Smooth muscle cell (in vitro differentiated cells): ENCODE results near the gene EXOC3. TPM values are rescaled to one million over a fixed set of nuclear protein-coding genes. Genes with fewer than 3 reads are reported as not detected.

Experiments
- DNase-seq: peaks from one replicate; lab custom pipeline; 2025; ENCODE audit not compliant: unreplicated experiment; lab: John Stamatoyannopoulos, UW
- H2AFZ ChIP-seq: fragments of 200-600 bp; sonication (generic); 2 replicates; pipeline ENCODE4 v1.6.0; 2016; ENCODE audit warnings: antibody characterized with exemption, low read depth, mild to moderate bottlenecking
- H3F3A ChIP-seq: fragments of 200-600 bp; sonication (generic); 2 replicates; pipeline ENCODE4 v1.6.0; 2017; ENCODE audit warnings: antibody characterized with exemption, low read depth
- H3K27ac ChIP-seq: fragments of 200-600 bp; sonication (generic); 2 replicates; pipeline ENCODE4 v1.5.1; 2016; ENCODE audit warnings: low read depth, mild to moderate bottlenecking
- H3K27me3 ChIP-seq: fragments of 200-600 bp; sonication (generic); 2 replicates; pipeline ENCODE4 v1.6.1; 2016; ENCODE audit warnings: low read depth, mild to moderate bottlenecking
- H3K36me3 ChIP-seq: fragments of 200-600 bp; sonication (generic); 2 replicates; pipeline ENCODE4 v1.5.1; 2016; ENCODE audit warnings: low read depth
- H3K4me1 ChIP-seq: fragments of 200-600 bp; sonication (generic); 2 replicates; pipeline ENCODE4 v1.5.1; 2016; ENCODE audit warnings: low read depth
- H3K4me2 ChIP-seq: fragments of 200-600 bp; sonication (generic); 2 replicates; pipeline ENCODE4 v1.6.0; 2016; ENCODE audit warnings: mild to moderate bottlenecking
- H3K4me3 ChIP-seq: fragments of 200-600 bp; sonication (generic); 2 replicates; pipeline ENCODE4 v1.5.1; 2016; ENCODE audit warnings: mild to moderate bottlenecking
- H3K79me2 ChIP-seq: fragments of 200-600 bp; sonication (generic); 2 replicates; pipeline ENCODE4 v1.6.0; 2016; ENCODE audit warnings: low read depth, mild to moderate bottlenecking
- H3K9ac ChIP-seq: fragments of 200-600 bp; sonication (generic); 2 replicates; pipeline ENCODE4 v1.6.0; 2016; ENCODE audit warnings: low read depth
- H3K9me3 ChIP-seq: fragments of 200-600 bp; sonication (generic); replicated peaks from 2 replicates; pipeline ENCODE4 v1.5.1; 2016; ENCODE audit warnings: low read depth
- H4K20me1 ChIP-seq: fragments of 200-600 bp; sonication (generic); 2 replicates; pipeline ENCODE4 v1.6.0; 2016; ENCODE audit warnings: low read depth
- WGBS: methylation state at CpG from one replicate; pipeline ENCODE4 v1.1.7; 2016; ENCODE audit warnings: low lambda C conversion rate; 5-methylcytosine and 5-hydroxymethylcytosine counted together
- polyA plus RNA-seq: library from polyadenylated mRNA; unstranded; fragments of >200 nt; fragmentation: Nextera tagmentation; extraction: Ambion mirVana; gene quantifications from 2 replicates; pipeline ENCODE4 v1.2.1, GENCODE V29; 2016
- total RNA-seq: library from RNA; depleted of rRNA; stranded (reverse); fragments of >200 nt; gene quantifications from 2 replicates; pipeline ENCODE4 v1.2.3, GENCODE V29; 2014
- TF ChIP-seq, protein P1 (sequence below): fragments of 200-600 bp; sonication (generic); IDR thresholded peaks from 2 replicates; pipeline ENCODE4 v1.5.1; 2017; ENCODE audit warnings: borderline replicate concordance, mild to moderate bottlenecking, antibody characterized with exemption; ENCODE audit not compliant: insufficient read depth, poor library complexity, severe bottlenecking

The EXOC3 gene
- total and polyA plus RNA-seq, 2 experiments from 2014 or later: 23.6 to 30.5 TPM

DNA sequence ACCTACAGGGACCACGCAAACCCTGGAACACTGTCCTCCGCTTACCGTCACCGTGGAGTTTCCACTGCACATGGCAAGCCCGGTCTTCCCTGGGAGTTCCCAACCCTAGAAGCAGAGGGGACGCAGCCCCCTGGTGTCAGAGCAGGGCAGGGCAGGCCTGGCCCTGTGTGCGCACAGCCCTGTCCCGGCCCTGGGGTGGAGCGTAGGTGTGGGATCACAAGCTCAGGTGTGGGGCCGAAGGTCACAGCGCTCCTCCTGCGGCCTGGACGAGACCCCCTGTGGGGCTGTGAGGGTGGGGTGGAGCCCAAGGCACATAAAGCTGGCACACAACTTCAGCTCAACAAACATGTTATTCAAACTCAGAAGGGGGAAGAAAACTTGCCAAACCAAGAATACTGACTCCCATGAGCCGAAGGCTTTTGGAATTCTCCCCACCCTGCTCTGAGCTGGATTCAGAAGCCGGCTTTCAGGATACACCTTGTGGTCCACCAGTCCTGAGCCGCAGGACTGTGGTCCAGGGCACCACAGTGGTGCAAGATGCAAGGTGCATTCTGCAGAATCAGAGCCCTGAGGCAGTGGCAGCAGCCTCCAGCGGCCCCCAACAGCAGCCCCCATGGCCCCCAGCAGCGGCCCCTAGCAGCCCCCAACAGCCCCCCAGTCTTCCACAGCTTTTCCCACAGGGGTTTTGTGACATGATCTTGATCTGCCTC lies 11.8 kb upstream of the EXOC3 start:
- no peaks in the 10 kb centered on the region for H3K36me3 ChIP-seq
- no peaks in the 10 kb centered on the region for H4K20me1 ChIP-seq

DNA sequence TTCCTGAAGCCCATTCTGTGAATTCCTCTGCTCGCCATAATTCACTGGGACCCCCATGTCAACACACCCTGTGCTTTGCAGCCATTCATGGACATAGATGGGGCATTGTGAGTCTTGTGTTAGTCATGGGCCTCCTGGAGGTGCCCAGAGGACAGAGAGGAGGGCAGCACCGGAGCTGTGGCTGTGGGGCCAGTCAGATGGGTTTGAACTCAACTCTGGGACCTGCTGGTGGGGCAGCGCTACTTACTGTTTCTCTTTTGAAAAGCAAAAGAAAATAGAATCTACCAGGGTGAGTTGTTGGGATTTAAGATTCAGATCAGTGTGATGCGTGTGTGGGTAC lies 11.3 kb upstream of the EXOC3 start:
- DNase-seq: no peak
- Histone ChIP-seq H3K9ac (no peak overlapping the region), H3K4me2 (no peak overlapping the region), H2AFZ (no peak overlapping the region), H3K4me1 (no peaks in the 10 kb centered on the region), H3K4me3 (no peak overlapping the region), H3K9me3 (no peaks in the 10 kb centered on the region), H4K20me1 (no peaks in the 10 kb centered on the region), H3K79me2 (no peaks in the 10 kb centered on the region), H3K27ac (no peak overlapping the region), H3K27me3 (no peaks in the 10 kb centered on the region), H3K36me3 (no peaks in the 10 kb centered on the region), H3F3A (no peaks in the 10 kb centered on the region)
- TF ChIP-seq, protein P1, sequence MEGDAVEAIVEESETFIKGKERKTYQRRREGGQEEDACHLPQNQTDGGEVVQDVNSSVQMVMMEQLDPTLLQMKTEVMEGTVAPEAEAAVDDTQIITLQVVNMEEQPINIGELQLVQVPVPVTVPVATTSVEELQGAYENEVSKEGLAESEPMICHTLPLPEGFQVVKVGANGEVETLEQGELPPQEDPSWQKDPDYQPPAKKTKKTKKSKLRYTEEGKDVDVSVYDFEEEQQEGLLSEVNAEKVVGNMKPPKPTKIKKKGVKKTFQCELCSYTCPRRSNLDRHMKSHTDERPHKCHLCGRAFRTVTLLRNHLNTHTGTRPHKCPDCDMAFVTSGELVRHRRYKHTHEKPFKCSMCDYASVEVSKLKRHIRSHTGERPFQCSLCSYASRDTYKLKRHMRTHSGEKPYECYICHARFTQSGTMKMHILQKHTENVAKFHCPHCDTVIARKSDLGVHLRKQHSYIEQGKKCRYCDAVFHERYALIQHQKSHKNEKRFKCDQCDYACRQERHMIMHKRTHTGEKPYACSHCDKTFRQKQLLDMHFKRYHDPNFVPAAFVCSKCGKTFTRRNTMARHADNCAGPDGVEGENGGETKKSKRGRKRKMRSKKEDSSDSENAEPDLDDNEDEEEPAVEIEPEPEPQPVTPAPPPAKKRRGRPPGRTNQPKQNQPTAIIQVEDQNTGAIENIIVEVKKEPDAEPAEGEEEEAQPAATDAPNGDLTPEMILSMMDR: no peak
- WGBS: 89% methylated on average over 4 of the region's 4 CpGs

More for the DNA sequence above, 11.8 kb upstream of the EXOC3 start:
- no peaks in the 10 kb centered on the region for H3F3A ChIP-seq
- no peaks in the 10 kb centered on the region for H3K79me2 ChIP-seq
- H3K27ac ChIP-seq: no peak overlapping the region
- no peak overlapping the region for H3K4me3 ChIP-seq
- no peaks in the 10 kb centered on the region for H3K27me3 ChIP-seq
- no peaks in the 10 kb centered on the region for H3K4me1 ChIP-seq
- 59% methylated on average over 16 of the region's 18 CpGs for WGBS
- H3K9ac ChIP-seq: no peak overlapping the region
- no peaks in the 10 kb centered on the region for H3K9me3 ChIP-seq
- no peak overlapping the region for H2AFZ ChIP-seq
- TF ChIP-seq, protein P1: peak; percentile 76
- H3K4me2 ChIP-seq: no peak overlapping the region
- no peak for DNase-seq

DNA sequence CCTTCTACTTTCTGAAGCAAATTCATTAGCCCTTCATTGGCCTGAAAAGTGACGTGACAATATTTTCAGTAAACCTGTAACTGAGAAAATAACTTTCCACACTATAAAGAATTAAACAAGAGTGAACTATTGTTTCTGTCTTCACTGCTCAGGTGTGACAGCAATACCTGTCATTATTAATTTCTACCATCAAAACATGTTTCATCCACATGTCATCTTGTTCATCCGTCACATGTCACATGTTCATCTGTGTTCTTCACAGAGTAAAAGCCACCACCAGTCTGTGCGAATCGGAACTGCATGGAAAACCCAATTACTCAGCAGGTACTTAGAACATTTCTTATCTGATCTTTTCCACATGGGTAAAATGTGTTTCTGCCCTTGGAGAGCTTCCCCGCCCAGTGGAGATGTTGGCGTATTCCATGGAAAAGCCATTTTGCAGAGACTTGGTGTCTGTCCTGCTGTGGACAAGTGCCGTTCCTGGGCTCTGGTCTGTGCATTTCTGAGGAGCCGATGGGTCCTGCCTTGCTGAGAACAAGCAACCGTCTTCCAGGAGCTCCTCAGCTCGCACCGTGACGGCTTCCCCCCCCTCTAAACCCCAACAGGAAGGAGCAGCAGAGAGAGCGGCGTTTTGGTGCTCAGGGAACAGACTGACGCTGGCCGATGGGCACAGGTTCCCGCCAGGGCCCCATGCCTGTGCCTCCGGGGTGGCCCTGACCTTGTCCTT lies 10.6 kb upstream of the EXOC3 start:
- H3F3A ChIP-seq: no peaks in the 10 kb centered on the region
- DNase-seq: no peak
- H3K9ac ChIP-seq: no peak overlapping the region
- no peak overlapping the region for H2AFZ ChIP-seq
- no peaks in the 10 kb centered on the region for H3K27me3 ChIP-seq
- no peaks in the 10 kb centered on the region for H3K79me2 ChIP-seq
- H3K27ac ChIP-seq: no peak overlapping the region
- H4K20me1 ChIP-seq: no peaks in the 10 kb centered on the region
- no peak overlapping the region for H3K4me3 ChIP-seq
- H3K4me2 ChIP-seq: no peak overlapping the region
- TF ChIP-seq, protein P1: no peak
- no peaks in the 10 kb centered on the region for H3K4me1 ChIP-seq
- WGBS: 93% methylated on average over 18 of the region's 18 CpGs
- H3K36me3 ChIP-seq: no peaks in the 10 kb centered on the region
- H3K9me3 ChIP-seq: no peaks in the 10 kb centered on the region
